Natural killer cell (primary cell): ENCODE data around the gene DACH1. TPM values are rescaled to one million over a fixed set of nuclear protein-coding genes. Genes with fewer than 3 reads are reported as not detected.

Experiments
- ATAC-seq, 3 donors: fragments of 150-1000 bp in 2 of 3; fragments of 200-7000 bp in 1 of 3; cut with Tn5 transposase; 1 replicate in 1 of 3; 2 replicates in 2 of 3; pipeline ENCODE4 v1.10.0; 2021; ENCODE audit warnings: mild to moderate bottlenecking in 2 of 3, moderate library complexity in 2 of 3
- DNase-seq, 2 donors: peaks; one replicate each; pipeline versions ENCODE4 v3.0.0 to v3.0.0-alpha.2; 2013 to 2021; ENCODE audit warnings: mixed read lengths in 1 of 2
- H3K27ac ChIP-seq: one replicate; pipeline ENCODE4 v1.5.1; 2013; ENCODE audit warnings: mild to moderate bottlenecking, low read length
- H3K27me3 ChIP-seq: one replicate; pipeline ENCODE4 v1.6.1; 2013; ENCODE audit warnings: low read length; ENCODE audit not compliant: control insufficient read depth, insufficient read depth
- H3K36me3 ChIP-seq: one replicate; pipeline ENCODE4 v1.6.1; 2013; ENCODE audit warnings: low read length; ENCODE audit not compliant: control insufficient read depth, insufficient read depth
- H3K4me1 ChIP-seq: one replicate; pipeline ENCODE4 v1.6.1; 2013; ENCODE audit warnings: low read length; ENCODE audit not compliant: control insufficient read depth, insufficient read depth
- H3K4me3 ChIP-seq: one replicate; pipeline ENCODE4 v1.5.1; 2013; ENCODE audit warnings: low read length
- H3K9me3 ChIP-seq: one replicate; pipeline ENCODE4 v1.6.1; 2013; ENCODE audit warnings: low read length; ENCODE audit not compliant: control insufficient read depth, insufficient read depth
- H3K27ac Mint-ChIP-seq, 2 donors: one replicate each; pipeline ENCODE4 v1.8.0; 2022; ENCODE audit warnings: mild to moderate bottlenecking in 2 of 2, mixed read lengths in 2 of 2, moderate library complexity in 1 of 2
- H3K27me3 Mint-ChIP-seq, 2 donors: one replicate each; pipeline ENCODE4 v1.8.0; 2022; ENCODE audit warnings: low read depth in 2 of 2, mixed read lengths in 2 of 2
- H3K36me3 Mint-ChIP-seq: one replicate; pipeline ENCODE4 v1.8.0; 2022; ENCODE audit warnings: mixed read lengths
- H3K4me1 Mint-ChIP-seq, 2 donors: one replicate each; pipeline ENCODE4 v1.8.0; 2022; ENCODE audit warnings: mixed read lengths in 2 of 2
- H3K4me3 Mint-ChIP-seq: one replicate; pipeline ENCODE4 v1.8.0; 2022; ENCODE audit warnings: mild to moderate bottlenecking, moderate library complexity, mixed read lengths
- H3K9me3 Mint-ChIP-seq, 2 donors: one replicate each; pipeline ENCODE4 v1.8.0; 2022; ENCODE audit warnings: mixed read lengths in 2 of 2
- WGBS: methylation state at CpG from one replicate; pipeline ENCODE4 v1.1.7; 2013; ENCODE audit warnings: missing lambda C conversion rate; ENCODE audit not compliant: insufficient coverage; 5-methylcytosine and 5-hydroxymethylcytosine counted together
- intact Hi-C: fragments of 100-400 bp; cut with micrococcal nuclease; formaldehyde crosslinking; loops from one replicate; pipeline ENCODE4 v1.14.2; 2022
- total RNA-seq, 4 donors: library from RNA; stranded (reverse); fragments of 120-200 nt in 1 of 4; gene quantifications; one replicate each; pipeline versions ENCODE4 v1.2.3 to v1.2.4, GENCODE V29; 2013 to 2022
- TF ChIP-seq, protein P1 (sequence below): fragments of 200-600 bp; IDR thresholded peaks from one replicate; pipeline ENCODE4 v1.8.0; 2022; ENCODE audit warnings: antibody characterized with exemption

The DACH1 gene
- total RNA-seq, 3 donors from 2014 or later (not counting 1 experiment from before 2014, with no cell fraction given), result 0.29 to 2.3 (median 0.49) TPM

DNA sequence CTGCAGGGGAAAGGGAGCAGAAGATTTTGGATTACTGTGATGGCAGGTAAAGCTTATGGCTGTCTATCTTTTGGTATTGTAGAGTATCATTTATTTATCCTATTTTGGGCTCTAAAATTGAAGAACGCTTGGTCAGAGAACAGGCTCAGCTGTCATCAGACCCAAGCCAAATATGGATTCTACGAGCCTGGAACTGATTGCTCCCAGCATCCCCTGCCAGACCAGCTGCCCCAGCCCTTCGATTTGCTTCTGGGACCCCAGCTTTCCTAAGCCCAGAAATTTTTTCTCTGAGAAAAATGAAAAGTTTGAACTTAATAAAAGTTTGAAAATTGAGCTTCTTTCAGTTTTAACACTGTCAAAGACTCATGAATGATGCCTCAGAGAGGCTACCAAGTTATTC, 472.8 kb downstream of the DACH1 start:
- Histone ChIP-seq H3K27me3 (no peaks in the 10 kb centered on the region), H3K27ac (no peak overlapping the region), H3K4me3 (no peak overlapping the region), H3K9me3 (no peaks in the 10 kb centered on the region), H3K36me3 (no peaks in the 10 kb centered on the region), H3K4me1 (no peaks in the 10 kb centered on the region)
- peaks cover 5 to 14% of the 10 kb centered on the region in 2 donors for H3K9me3 Mint-ChIP-seq
- H3K27ac Mint-ChIP-seq, result no peak overlapping the region
- 85% methylated on average over 3 of the region's 3 CpGs for WGBS
- H3K4me1 Mint-ChIP-seq, result no peaks in the 10 kb centered on the region
- TF ChIP-seq, protein P1, sequence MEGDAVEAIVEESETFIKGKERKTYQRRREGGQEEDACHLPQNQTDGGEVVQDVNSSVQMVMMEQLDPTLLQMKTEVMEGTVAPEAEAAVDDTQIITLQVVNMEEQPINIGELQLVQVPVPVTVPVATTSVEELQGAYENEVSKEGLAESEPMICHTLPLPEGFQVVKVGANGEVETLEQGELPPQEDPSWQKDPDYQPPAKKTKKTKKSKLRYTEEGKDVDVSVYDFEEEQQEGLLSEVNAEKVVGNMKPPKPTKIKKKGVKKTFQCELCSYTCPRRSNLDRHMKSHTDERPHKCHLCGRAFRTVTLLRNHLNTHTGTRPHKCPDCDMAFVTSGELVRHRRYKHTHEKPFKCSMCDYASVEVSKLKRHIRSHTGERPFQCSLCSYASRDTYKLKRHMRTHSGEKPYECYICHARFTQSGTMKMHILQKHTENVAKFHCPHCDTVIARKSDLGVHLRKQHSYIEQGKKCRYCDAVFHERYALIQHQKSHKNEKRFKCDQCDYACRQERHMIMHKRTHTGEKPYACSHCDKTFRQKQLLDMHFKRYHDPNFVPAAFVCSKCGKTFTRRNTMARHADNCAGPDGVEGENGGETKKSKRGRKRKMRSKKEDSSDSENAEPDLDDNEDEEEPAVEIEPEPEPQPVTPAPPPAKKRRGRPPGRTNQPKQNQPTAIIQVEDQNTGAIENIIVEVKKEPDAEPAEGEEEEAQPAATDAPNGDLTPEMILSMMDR, result no peak
- peaks cover 8% of the 10 kb centered on the region for H3K36me3 Mint-ChIP-seq
- H3K4me3 Mint-ChIP-seq, result no peak overlapping the region
- intact Hi-C loops, result no loop called here
- ATAC-seq (no peak), DNase-seq (no peak)
- no peaks in the 10 kb centered on the region for H3K27me3 Mint-ChIP-seq
